VCaP (cell line): ENCODE data around the gene PSTPIP1.

Experiments
- H3K27ac ChIP-seq: fragments of 450-650 bp; 2 replicates; pipeline ENCODE4 v1.5.1; 2017
- TF ChIP-seq, protein P1 (sequence below): fragments of 450-650 bp; conservative IDR thresholded peaks from 2 replicates; pipeline ENCODE4 v1.5.1; 2017; ENCODE audit warnings: mild to moderate bottlenecking, moderate library complexity

The PSTPIP1 gene

DNA sequence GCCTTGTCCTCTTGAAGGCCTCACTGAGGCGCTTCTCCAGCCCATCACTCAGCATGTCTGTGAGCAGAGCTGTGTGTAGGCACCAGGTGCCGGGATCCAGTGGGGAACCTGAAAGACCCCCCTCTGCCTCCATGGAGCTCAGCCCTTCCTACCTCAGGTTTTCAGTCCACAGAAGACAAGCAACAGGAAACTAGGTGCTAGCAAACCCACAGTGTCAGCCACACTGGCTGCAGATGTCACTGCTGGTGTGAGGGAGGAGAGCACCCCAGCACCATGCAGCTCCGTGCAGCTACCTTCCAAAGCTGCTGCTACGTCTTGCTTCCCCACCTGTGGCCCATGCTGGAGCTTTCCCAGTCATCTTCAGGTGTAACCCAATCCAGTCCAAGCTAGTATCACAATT lies 17.9 kb downstream of the PSTPIP1 start:
- TF ChIP-seq, protein P1, sequence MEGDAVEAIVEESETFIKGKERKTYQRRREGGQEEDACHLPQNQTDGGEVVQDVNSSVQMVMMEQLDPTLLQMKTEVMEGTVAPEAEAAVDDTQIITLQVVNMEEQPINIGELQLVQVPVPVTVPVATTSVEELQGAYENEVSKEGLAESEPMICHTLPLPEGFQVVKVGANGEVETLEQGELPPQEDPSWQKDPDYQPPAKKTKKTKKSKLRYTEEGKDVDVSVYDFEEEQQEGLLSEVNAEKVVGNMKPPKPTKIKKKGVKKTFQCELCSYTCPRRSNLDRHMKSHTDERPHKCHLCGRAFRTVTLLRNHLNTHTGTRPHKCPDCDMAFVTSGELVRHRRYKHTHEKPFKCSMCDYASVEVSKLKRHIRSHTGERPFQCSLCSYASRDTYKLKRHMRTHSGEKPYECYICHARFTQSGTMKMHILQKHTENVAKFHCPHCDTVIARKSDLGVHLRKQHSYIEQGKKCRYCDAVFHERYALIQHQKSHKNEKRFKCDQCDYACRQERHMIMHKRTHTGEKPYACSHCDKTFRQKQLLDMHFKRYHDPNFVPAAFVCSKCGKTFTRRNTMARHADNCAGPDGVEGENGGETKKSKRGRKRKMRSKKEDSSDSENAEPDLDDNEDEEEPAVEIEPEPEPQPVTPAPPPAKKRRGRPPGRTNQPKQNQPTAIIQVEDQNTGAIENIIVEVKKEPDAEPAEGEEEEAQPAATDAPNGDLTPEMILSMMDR = no peak
- no peak overlapping the region for H3K27ac ChIP-seq

DNA sequence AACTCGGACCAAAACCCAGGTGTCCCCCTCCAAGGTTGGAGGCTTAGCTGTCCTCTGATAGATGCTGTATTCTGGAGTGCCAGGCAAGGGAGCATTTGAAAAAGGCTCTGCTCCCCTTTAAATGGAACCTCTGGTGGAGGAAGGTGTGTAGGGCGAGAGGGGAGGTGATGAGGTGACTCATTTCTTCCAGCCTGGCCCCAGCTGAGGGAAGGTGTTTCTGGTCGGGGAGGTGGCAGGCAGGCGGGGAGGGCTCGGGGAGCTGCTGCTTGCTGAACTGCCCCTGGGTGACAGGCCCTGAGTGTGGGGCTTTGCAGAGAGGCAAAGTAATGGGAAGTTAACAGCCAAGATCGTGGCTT lies 18.8 kb downstream of the PSTPIP1 start:
- TF ChIP-seq, protein P1 = no peak
- H3K27ac ChIP-seq = no peak overlapping the region

DNA sequence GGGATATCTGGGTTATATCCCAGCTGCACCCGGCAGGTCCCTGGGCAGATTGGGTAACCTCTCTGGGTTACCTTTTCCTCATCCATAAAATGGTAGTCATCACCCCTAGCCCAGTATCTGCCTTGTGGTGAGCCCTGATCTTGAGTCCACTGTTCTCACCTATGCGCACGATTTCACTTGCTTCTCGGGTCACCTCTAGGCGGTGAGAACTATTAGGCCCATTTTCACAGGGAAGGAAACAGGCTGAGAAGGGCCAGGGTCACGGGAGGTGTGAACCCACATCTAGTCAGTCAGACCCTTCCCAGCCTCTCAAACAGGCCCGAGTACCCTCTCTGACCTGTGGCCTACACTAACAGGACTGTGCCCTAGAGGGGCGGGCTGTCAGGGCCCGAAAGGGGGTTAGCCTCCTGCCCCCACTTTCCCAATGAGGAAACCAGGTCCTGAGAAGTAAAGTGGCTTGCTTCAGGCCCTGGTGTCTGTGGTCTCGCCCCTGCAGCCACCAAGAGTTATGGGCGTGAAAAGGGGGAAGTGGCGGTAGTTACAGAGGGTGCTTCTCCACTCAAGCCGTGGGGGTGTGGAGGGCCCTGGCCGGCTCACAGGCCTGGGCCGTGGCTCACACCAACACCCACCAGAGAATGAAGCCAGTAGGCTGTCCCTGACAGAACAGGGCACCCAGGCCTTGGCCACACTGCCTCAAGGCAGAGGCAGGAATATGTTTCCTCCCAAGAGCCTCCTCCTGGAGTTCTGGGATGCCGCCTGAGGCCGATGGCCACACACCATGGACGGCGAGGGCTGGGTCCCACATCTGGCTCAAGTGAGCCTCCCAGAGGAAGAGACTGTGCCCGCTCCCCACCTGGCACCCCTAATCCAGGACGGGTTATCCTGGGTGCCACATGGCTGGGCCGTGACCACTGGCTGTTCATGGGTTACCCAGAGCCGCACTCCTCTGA lies 19.5 kb downstream of the PSTPIP1 start:
- TF ChIP-seq, protein P1 = no peak
- H3K27ac ChIP-seq = no peak overlapping the region

DNA sequence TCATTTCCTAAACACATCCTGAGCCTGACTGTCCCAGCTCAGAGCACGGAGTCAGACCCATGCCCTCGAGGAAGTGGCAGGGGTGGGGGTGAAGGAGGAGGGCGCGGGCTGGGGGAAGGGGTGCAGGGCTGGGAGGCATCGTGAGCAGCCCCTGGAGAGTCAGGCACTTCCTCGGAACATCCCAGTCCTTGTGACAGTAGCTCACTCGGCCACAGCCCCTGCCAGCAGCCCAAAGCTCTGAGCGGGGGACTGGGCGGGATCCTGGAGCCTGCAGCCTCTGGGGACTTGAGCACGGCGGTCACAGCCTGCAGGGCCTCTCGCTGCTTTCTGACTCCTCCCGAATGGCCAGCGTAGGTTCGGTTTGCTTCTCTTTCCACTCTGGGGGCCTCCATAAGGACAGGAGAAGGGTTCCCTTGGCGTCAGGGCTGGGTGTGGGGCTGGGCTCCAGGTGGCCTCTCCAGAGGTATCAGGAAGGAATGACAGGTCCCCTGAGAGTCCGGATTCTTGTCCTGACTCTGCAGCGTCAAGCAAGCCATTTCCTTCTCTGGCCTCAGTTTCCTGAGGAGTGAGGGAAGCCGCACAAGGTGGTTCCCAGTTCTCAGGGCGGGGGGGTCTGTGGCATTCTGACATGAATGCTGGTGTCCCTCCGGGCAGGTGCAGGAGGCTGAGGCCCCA lies 20.9 kb downstream of the PSTPIP1 start:
- no peak overlapping the region for H3K27ac ChIP-seq
- TF ChIP-seq, protein P1 = no peak

DNA sequence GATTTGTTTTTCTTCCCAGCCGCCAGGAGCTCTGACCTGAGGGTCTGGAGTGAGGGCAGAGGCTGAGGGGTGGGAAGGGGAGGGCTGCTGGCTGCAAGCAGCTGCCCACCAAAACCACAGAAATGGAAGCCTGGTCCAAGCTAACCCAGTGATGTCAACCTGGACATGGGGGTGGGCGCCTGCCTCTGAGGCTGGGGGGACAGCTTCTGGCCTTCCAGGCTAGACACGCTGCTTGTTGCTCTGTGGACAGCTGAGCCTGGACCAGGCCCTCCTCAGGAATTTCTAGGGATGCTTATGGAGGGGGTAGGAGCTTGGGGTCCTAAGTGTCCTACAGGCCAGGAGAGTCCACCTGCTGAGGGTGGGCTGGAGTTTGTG lies 21.4 kb downstream of the PSTPIP1 start:
- TF ChIP-seq, protein P1 = no peak

DNA sequence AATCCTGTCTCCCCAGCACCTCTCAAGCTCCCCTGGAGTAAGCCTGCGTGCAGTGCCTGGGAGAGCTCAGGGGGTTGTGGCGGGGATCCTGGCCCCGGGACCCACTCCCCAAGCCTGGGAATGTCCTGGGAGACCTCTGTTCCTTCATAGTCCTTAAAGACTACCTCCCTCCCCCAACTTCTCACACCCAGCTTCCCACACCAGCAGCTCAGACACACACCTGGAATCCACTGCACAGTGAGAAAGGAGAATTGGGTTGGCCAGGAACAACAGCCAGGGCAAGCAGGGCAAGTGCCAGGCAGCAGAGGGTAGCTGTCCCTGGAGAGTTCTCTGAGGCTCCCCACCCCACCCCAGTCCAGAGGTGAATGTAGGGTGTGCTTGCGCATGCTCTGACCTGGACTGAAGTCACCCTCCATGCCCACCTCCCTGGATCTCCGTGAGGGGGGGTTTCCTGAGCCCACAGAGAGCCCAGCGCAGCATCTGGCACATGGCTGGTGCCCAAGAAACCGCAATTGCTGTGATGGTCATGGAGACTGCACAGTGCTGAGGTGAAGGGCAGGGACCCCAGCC lies 22.2 kb downstream of the PSTPIP1 start:
- TF ChIP-seq, protein P1 = no peak
- no peak overlapping the region for H3K27ac ChIP-seq

More for the DNA sequence above, 21.4 kb downstream of the PSTPIP1 start:
- no peak overlapping the region for H3K27ac ChIP-seq
